GM13976 (cell line): ENCODE results near the gene PLEKHA7.

Source experiments
- DNase-seq: peaks from one replicate; pipeline ENCODE4 v3.0.0; 2012; ENCODE audit warnings: low spot score
- CTCF ChIP-seq: IDR thresholded peaks from 2 replicates; pipeline ENCODE4 v1.5.1; 2012; ENCODE audit warnings: borderline replicate concordance, mild to moderate bottlenecking; ENCODE audit not compliant: insufficient read depth; ENCODE audit errors: extremely low read depth, missing control alignments, control extremely low read depth
- in situ Hi-C: fragments of 300-500 bp; cut with MboI; formaldehyde crosslinking; loops from one replicate; pipeline ENCODE4 v1.12.0; 2022; ENCODE audit warnings: low sequenced_read_pairs, mixed read lengths, inconsistent platforms; ENCODE audit not compliant: unreplicated experiment

The PLEKHA7 gene

GRCh38 chr11:16945671-16946469 lies 68.3 kb downstream of the PLEKHA7 start:
- DNase-seq: peak; percentile 75
- peak; percentile 80 for TF ChIP-seq CTCF
- in situ Hi-C loops: loop anchor here (10.0 to 25.0 kb wide), 2 partner anchors 119 to 266 kb away; partner anchors contain the start of gene PIK3C2A

- no peak for DNase-seq
- in situ Hi-C loops: loop anchor here (10.0 to 25.0 kb wide), 2 partner anchors 122 to 269 kb away; partner anchors contain the start of gene PIK3C2A
- TF ChIP-seq CTCF: no peak
These were observed 71.3 kb downstream of the PLEKHA7 start for GRCh38 chr11:16942911-16943310.

DNA sequence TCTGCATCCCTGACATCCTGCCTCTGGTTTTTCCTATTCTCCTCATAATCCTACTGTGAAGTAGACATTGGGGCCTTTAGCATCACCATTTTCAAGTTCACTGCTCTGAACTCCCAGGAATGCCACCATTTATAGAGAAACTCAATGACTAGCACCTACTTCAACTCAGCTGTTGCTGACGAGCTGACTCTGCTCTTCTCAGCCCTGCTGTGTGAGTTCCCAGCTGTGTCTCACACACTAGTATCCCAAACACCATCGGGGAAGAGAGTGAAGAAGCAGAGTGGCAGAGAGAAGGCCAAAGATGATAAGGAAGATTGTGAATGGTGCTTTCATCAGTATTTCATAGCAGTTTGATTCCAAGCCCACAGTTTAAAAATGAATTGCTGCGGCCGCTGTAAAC lies 71.9 kb downstream of the PLEKHA7 start:
- no peak for TF ChIP-seq CTCF

DNA sequence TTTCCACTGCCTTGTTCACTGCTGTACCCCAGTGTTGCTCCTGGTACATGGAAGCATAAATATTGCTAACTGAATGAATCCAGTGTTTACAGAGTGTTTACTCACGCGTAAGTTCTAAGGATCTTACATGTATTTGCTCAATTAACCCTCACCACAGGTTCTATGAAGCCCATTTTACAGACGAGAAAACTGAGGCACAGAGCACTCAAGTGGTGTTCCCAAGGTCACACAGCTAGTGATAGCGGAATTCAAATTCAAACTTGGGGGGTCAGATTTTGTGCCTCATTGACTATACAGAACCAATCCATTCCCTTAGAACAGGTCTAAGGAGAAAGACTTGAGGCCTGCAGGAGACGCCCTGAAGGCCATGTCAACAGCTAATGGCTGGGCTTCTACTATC lies 72.3 kb downstream of the PLEKHA7 start:
- no peak for DNase-seq
- in situ Hi-C loops: loop anchor here (10.0 to 25.0 kb wide), 2 partner anchors 123 to 270 kb away; partner anchors contain the start of gene PIK3C2A
- TF ChIP-seq CTCF: no peak

More for the DNA sequence above, 71.9 kb downstream of the PLEKHA7 start:
- DNase-seq: no peak
- in situ Hi-C loops: loop anchor here (10.0 to 25.0 kb wide), 2 partner anchors 122 to 270 kb away; partner anchors contain the start of gene PIK3C2A

DNA sequence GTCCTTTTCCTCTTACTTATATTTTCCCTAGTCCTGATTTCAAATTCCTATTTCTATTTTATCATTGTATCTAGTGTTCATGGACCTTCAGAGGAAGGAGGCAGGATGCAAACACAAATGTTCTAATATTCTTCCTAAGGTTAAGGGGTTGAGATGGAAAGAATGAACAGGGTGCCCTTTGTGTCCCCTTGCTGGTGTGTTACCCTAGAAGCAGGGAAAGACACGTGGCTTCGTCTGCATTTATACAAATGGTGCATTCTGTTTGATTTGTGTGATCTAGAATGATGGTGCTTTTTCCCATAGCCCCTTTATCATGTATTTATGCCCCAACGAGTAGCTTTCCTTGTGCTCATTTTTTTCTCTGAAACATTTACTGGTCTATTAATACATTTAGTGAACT lies 76.2 kb downstream of the PLEKHA7 start:
- DNase-seq: no peak
- TF ChIP-seq CTCF: no peak
- in situ Hi-C loops: loop anchor here (25.0 kb wide), 1 partner anchor 274 kb away; the partner anchor contains the start of gene PIK3C2A

- in situ Hi-C loops: loop anchor here (25.0 kb wide), 1 partner anchor 276 kb away; the partner anchor contains the start of gene PIK3C2A
- TF ChIP-seq CTCF: no peak
- no peak for DNase-seq
These were observed 77.6 kb downstream of the PLEKHA7 start for GRCh38 chr11:16936643-16937042.
